A549 (cell line): Measurements from ENCODE around the gene TSPO2. TPM values are rescaled to one million over a fixed set of nuclear protein-coding genes. Genes with fewer than 3 reads are reported as not detected.
A peak's percentile ranks its signal among the peaks of the same experiment; 100 is the strongest.
"Not testable (repeated sequence)": the region's sequence is repeated elsewhere in the genome, so short reads cannot be mapped to it uniquely, and the experiment has no call there.

Experiments used
- ATAC-seq, 2 experiments: fragments of 200-7000 bp in 1 of 2; fragments of >200 bp in 1 of 2; cut with Nextera tagmentation in 1 of 2; cut with Tn5 transposase in 1 of 2; 3 replicates each; pipeline versions ENCODE4 v1.8.0 to v1.9.1; 2018 to 2020; ENCODE audit warnings: mild to moderate bottlenecking in 1 of 2, moderate library complexity in 1 of 2
- CTCF ChIA-PET: fragments of 300-600 bp; sonication (Branson Sonifier 250); formaldehyde crosslinking; extraction: SDS; loops from one replicate; lab custom pipeline; 2021; ENCODE audit warnings: antibody characterized with exemption, inconsistent platforms; lab: Yijun Ruan, JAX
- POLR2A ChIA-PET: fragments of 350-600 bp; formaldehyde crosslinking; extraction: SDS; loops from one replicate; lab custom pipeline; 2021; ENCODE audit warnings: antibody characterized with exemption, inconsistent platforms; lab: Yijun Ruan, JAX
- DNase-seq, 2 experiments: peaks; one replicate each; pipeline versions ENCODE4 v3.0.0 to v3.0.0-alpha.2; 2011 to 2016; ENCODE audit warnings: low read depth in 1 of 2, low spot score in 1 of 2
- FAIRE-seq: peaks from 2 replicates; lab custom pipeline; 2011; peaks lifted over from hg19 to GRCh38; lab: Jason Lieb, UNC
- H3K27ac ChIP-seq, 2 experiments: fragments of >200 bp; sonication (Bioruptor Twin); formaldehyde crosslinking; 3 replicates each; pipeline ENCODE4 v1.5.1; 2016 to 2017
- H3K4me1 ChIP-seq: fragments of >200 bp; sonication (Bioruptor Twin); formaldehyde crosslinking; 3 replicates; pipeline ENCODE4 v1.6.1; 2016
- H3K4me2 ChIP-seq: fragments of >200 bp; sonication (Bioruptor Twin); formaldehyde crosslinking; 3 replicates; pipeline ENCODE4 v1.6.1; 2016
- H3K4me3 ChIP-seq: fragments of >200 bp; sonication (Bioruptor Twin); formaldehyde crosslinking; 3 replicates; pipeline ENCODE4 v1.5.1; 2016
- H3K9me3 ChIP-seq: fragments of >200 bp; sonication (Bioruptor Twin); formaldehyde crosslinking; 3 replicates; pipeline ENCODE4 v1.6.1; 2016
- CBX2 ChIP-seq: fragments of 200-600 bp; sonication (generic); IDR thresholded peaks from 2 replicates; pipeline ENCODE4 v1.6.1; 2016; ENCODE audit warnings: low read depth, mild to moderate bottlenecking, borderline replicate concordance
- CHD4 ChIP-seq: fragments of 200-600 bp; sonication (generic); IDR thresholded peaks from 2 replicates; pipeline ENCODE4 v1.6.1; 2016; ENCODE audit warnings: antibody characterized with exemption, mild to moderate bottlenecking, borderline replicate concordance
- HOXB5 ChIP-seq: fragments of 250-450 bp; sonication (Bioruptor Pico); IDR thresholded peaks from 2 replicates; pipeline ENCODE4 v1.5.0; 2020; ENCODE audit warnings: mild to moderate bottlenecking, moderate library complexity
- MAZ ChIP-seq: fragments of 150-350 bp; IDR thresholded peaks from 2 replicates; pipeline ENCODE4 v1.6.1; 2014; ENCODE audit warnings: antibody characterized with exemption, low read depth, low read length, borderline replicate concordance
- PHF8 ChIP-seq: fragments of 200-600 bp; sonication (generic); IDR thresholded peaks from 2 replicates; pipeline ENCODE4 v1.6.1; 2016; ENCODE audit warnings: low read depth, mild to moderate bottlenecking, antibody characterized with exemption, moderate library complexity, borderline replicate concordance
- RAD21 ChIP-seq, 2 experiments: fragments of >200 bp in 1 of 2; sonication (Bioruptor Twin) in 1 of 2; formaldehyde crosslinking in 1 of 2; IDR thresholded peaks in 1 of 2; conservative IDR thresholded peaks in 1 of 2; 2 replicates in 1 of 2; 3 replicates in 1 of 2; pipeline ENCODE4 v1.6.1; 2012 to 2018; ENCODE audit warnings: inconsistent platforms in 1 of 2
- SMC3 ChIP-seq: fragments of >200 bp; sonication (Bioruptor Twin); formaldehyde crosslinking; IDR thresholded peaks from 3 replicates; pipeline ENCODE4 v1.6.1; 2018; ENCODE audit warnings: inconsistent platforms
- TFCP2L1 ChIP-seq: fragments of 250-450 bp; sonication (Bioruptor Pico); IDR thresholded peaks from 2 replicates; pipeline ENCODE4 v1.5.0; 2021; ENCODE audit warnings: mild to moderate bottlenecking
- TP53 ChIP-seq: fragments of 250-450 bp; sonication (Bioruptor Pico); IDR thresholded peaks from 2 replicates; pipeline ENCODE4 v1.5.0; 2021; ENCODE audit warnings: mild to moderate bottlenecking, moderate library complexity
- ZSCAN20 ChIP-seq: fragments of 250-450 bp; sonication (Bioruptor Pico); IDR thresholded peaks from 2 replicates; pipeline ENCODE4 v1.8.0; 2022; ENCODE audit warnings: mild to moderate bottlenecking, moderate library complexity
- WGBS: methylation state at CpG from one replicate; pipeline ENCODE4 v1.1.6; 2017; ENCODE audit errors: missing lambda C conversion rate; 5-methylcytosine and 5-hydroxymethylcytosine counted together
- polyA plus RNA-seq, 4 experiments: library from polyadenylated mRNA; depleted of rRNA in 3 of 4; stranded (reverse); fragments of >200 nt; fragmentation: RNase III in 1 of 4; extraction: RNeasy Plus Mini Kit Qiagen cat#74134 plus additional on column Dnase treatment in 1 of 4; gene quantifications; 2 replicates in 3 of 4; 3 replicates in 1 of 4; pipeline ENCODE4 v1.2.3, GENCODE V29; 2011 to 2017
- TF ChIP-seq, protein P1 (sequence below): fragments of 200-600 bp; sonication (generic); IDR thresholded peaks from 2 replicates; pipeline ENCODE4 v1.6.1; 2016; ENCODE audit warnings: antibody characterized with exemption, mild to moderate bottlenecking, moderate library complexity
- TF ChIP-seq, protein P2 (sequence below): IDR thresholded peaks from 2 replicates; pipeline ENCODE4 v1.6.1; 2012; ENCODE audit warnings: low read depth, borderline replicate concordance
- TF ChIP-seq, protein P3 (sequence below): fragments of >200 bp; sonication (Bioruptor Twin); formaldehyde crosslinking; IDR thresholded peaks from 3 replicates; pipeline ENCODE4 v1.5.1; 2016
- TF ChIP-seq, protein P4 (sequence below): fragments of 250-450 bp; sonication (Bioruptor Pico); IDR thresholded peaks from 2 replicates; pipeline ENCODE4 v1.5.0; 2020; ENCODE audit warnings: low read depth, mild to moderate bottlenecking, moderate library complexity
- TF ChIP-seq, protein P5 (sequence below): fragments of 150-350 bp; IDR thresholded peaks from 2 replicates; pipeline ENCODE4 v1.6.1; 2014; ENCODE audit warnings: low read depth, mild to moderate bottlenecking, low read length

Gene TSPO2
- polyA plus RNA-seq, 2 of the 4 experiments (the other 2 are of a cell fraction): not detected

DNA sequence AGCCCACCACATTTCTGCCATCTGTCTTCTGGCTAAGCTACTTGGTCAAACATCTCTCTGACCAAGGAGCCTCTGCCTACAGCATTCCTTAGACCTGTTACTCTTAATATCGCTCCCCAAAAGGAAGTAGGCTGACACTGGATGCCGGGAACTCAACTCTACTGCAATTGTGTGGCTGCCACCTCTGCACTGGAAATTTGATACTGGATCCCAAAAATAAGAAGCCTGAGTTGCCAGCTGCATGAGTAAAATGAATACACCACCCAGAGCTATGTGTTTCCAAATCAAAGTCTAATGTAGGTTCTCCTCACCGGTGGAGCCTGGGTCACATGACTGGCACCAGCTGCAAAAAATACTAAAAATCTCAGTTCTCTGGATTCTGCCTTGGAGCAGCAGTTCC, 40.1 kb upstream of the TSPO2 start:
- no peak for ATAC-seq
- ChIA-PET POLR2A (no interaction called here), CTCF (interaction anchor here (0.9 to 1.0 kb wide), 2 partner anchors 9 to 20 kb away, joined by 3 to 4 read pairs; no protein-coding TSS in a partner anchor)
- TF ChIP-seq, protein P1, sequence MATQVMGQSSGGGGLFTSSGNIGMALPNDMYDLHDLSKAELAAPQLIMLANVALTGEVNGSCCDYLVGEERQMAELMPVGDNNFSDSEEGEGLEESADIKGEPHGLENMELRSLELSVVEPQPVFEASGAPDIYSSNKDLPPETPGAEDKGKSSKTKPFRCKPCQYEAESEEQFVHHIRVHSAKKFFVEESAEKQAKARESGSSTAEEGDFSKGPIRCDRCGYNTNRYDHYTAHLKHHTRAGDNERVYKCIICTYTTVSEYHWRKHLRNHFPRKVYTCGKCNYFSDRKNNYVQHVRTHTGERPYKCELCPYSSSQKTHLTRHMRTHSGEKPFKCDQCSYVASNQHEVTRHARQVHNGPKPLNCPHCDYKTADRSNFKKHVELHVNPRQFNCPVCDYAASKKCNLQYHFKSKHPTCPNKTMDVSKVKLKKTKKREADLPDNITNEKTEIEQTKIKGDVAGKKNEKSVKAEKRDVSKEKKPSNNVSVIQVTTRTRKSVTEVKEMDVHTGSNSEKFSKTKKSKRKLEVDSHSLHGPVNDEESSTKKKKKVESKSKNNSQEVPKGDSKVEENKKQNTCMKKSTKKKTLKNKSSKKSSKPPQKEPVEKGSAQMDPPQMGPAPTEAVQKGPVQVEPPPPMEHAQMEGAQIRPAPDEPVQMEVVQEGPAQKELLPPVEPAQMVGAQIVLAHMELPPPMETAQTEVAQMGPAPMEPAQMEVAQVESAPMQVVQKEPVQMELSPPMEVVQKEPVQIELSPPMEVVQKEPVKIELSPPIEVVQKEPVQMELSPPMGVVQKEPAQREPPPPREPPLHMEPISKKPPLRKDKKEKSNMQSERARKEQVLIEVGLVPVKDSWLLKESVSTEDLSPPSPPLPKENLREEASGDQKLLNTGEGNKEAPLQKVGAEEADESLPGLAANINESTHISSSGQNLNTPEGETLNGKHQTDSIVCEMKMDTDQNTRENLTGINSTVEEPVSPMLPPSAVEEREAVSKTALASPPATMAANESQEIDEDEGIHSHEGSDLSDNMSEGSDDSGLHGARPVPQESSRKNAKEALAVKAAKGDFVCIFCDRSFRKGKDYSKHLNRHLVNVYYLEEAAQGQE: no peak
- TF ChIP-seq, protein P2, sequence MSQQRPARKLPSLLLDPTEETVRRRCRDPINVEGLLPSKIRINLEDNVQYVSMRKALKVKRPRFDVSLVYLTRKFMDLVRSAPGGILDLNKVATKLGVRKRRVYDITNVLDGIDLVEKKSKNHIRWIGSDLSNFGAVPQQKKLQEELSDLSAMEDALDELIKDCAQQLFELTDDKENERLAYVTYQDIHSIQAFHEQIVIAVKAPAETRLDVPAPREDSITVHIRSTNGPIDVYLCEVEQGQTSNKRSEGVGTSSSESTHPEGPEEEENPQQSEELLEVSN: no peak
- TF ChIP-seq ZSCAN20: no peak
- no peak for TF ChIP-seq MAZ
- no peak for TF ChIP-seq PHF8
- TF ChIP-seq CBX2: no peak
- no peak for TF ChIP-seq TP53
- no peak for TF ChIP-seq TFCP2L1 (CRISPR knock-in tag)
- no peak for TF ChIP-seq RAD21 (conservative IDR thresholded peaks at IDR 0.05 in 1 of 2, IDR thresholded peaks at IDR 0.05 in 1 of 2)
- no peak overlapping the region for H3K4me2 ChIP-seq
- no peak for FAIRE-seq
- H3K27ac ChIP-seq: peak overlapping the region; percentile 29 to 55; a peak in 4 of 6 replicates
- DNase-seq: no peak
- no peak overlapping the region for H3K4me3 ChIP-seq
- H3K4me1 ChIP-seq: peaks cover 29% of the 10 kb centered on the region
- no peaks in the 10 kb centered on the region for H3K9me3 ChIP-seq
- 92% methylated on average over 3 of the region's 3 CpGs for WGBS

DNA sequence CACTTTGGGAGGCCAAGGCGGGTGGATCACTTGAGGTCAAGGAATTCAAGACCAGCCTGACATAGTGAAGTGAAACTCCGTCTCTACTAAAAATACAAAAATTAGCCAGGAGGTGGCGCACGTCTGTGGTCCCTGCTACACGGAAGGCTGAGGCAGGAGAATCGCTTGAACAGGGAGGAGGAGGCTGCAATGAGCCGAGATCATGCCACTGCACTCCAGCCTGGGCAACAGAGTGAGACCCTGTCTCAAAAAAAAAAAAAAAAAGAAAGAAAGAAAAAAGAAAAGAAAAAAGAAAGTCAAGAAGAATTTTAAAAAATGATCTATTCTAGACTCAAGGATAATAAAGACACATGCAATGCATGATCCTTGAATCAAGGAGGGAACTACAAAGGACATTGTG, 36.0 kb upstream of the TSPO2 start:
- FAIRE-seq, POLR2A ChIA-PET, H3K4me1 ChIP-seq, CTCF ChIA-PET, H3K4me3 ChIP-seq, H3K9me3 ChIP-seq: not testable (repeated sequence)
- Histone ChIP-seq H3K27ac (peak overlapping the region; percentile 45 to 76; a peak in 4 of 6 replicates), H3K4me2 (peak overlapping the region; percentile 1; the same call in 1 of the 3 replicates)
- WGBS: 0% methylated on average over 7 of the region's 7 CpGs
- DNase-seq (peak in 1 of 2 experiments; percentile 69), ATAC-seq (peak; percentile 56 to 92; a peak in 3 of 6 replicates)
- peak; percentile 44 to 62; a peak in 4 of 5 replicates for TF ChIP-seq RAD21 (conservative IDR thresholded peaks at IDR 0.05 in 1 of 2, IDR thresholded peaks at IDR 0.05 in 1 of 2)
- TF ChIP-seq, protein P3, sequence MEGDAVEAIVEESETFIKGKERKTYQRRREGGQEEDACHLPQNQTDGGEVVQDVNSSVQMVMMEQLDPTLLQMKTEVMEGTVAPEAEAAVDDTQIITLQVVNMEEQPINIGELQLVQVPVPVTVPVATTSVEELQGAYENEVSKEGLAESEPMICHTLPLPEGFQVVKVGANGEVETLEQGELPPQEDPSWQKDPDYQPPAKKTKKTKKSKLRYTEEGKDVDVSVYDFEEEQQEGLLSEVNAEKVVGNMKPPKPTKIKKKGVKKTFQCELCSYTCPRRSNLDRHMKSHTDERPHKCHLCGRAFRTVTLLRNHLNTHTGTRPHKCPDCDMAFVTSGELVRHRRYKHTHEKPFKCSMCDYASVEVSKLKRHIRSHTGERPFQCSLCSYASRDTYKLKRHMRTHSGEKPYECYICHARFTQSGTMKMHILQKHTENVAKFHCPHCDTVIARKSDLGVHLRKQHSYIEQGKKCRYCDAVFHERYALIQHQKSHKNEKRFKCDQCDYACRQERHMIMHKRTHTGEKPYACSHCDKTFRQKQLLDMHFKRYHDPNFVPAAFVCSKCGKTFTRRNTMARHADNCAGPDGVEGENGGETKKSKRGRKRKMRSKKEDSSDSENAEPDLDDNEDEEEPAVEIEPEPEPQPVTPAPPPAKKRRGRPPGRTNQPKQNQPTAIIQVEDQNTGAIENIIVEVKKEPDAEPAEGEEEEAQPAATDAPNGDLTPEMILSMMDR: peak; percentile 57
- TF ChIP-seq SMC3: peak; percentile 67

DNA sequence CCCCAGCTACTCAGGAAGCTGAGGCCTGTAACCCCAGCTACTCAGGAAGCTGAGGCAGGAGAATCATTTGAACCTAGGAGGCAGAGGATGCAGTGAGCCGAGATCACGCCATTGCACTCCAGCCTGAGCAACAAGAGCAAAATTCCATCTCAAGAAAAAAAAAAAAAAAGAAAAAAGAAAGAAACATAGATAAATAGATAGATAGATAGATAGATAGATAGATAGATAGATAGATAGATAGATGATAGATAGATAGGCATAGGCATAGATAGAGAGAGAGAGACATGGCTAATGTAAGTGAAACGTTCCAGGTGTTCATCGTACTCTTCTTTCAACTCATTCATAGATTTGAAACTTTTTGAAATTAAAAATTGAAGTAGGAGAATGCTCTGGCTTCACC, 35.3 kb upstream of the TSPO2 start:
- POLR2A ChIA-PET, H3K9me3 ChIP-seq, ATAC-seq, H3K4me1 ChIP-seq, FAIRE-seq, H3K4me3 ChIP-seq, DNase-seq, H3K4me2 ChIP-seq: not testable (repeated sequence)
- 84% methylated on average over 4 of the region's 4 CpGs for WGBS
- CTCF ChIA-PET: interaction anchor here (1.8 kb wide), 1 partner anchor 10 kb away, joined by 6 read pairs; no protein-coding TSS in a partner anchor
- peak overlapping the region; percentile 44 to 75; a peak in 4 of 6 replicates for H3K27ac ChIP-seq

DNA sequence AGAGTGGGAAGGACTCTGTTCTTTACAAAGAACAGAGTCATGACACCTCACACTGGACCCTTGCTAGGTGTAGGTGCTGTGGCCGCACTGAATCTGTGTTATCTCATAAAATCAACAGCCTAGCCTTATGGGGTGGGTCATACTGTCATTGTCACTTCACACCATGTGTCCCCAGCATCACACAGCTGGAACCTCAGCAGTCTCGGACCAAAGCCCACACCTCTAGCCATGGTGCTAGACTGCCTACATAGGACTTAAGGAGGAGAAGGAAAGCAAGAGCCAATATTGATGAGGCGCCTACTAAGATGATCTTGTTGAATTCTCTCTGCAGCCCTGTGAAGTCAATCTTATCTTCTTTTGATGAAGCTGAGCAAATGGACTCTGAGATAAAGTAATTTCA, 34.3 kb upstream of the TSPO2 start:
- Histone ChIP-seq H3K4me2 (no peak overlapping the region), H3K4me3 (no peak overlapping the region), H3K27ac (peak overlapping the region; percentile 44 to 75; a peak in 4 of 6 replicates), H3K9me3 (no peaks in the 10 kb centered on the region), H3K4me1 (peaks cover 11% of the 10 kb centered on the region)
- 87% methylated on average over 3 of the region's 3 CpGs for WGBS
- no peak for ATAC-seq
- no peak for FAIRE-seq
- CTCF ChIA-PET: interaction anchor here (1.0 to 1.8 kb wide), 2 partner anchors 9 to 16 kb away, joined by 3 to 6 read pairs; no protein-coding TSS in a partner anchor
- POLR2A ChIA-PET: no interaction called here
- DNase-seq: no peak
- TF ChIP-seq CHD4 (no peak), HOXB5 (CRISPR knock-in tag) (no peak), PHF8 (no peak)
- TF ChIP-seq, protein P4, sequence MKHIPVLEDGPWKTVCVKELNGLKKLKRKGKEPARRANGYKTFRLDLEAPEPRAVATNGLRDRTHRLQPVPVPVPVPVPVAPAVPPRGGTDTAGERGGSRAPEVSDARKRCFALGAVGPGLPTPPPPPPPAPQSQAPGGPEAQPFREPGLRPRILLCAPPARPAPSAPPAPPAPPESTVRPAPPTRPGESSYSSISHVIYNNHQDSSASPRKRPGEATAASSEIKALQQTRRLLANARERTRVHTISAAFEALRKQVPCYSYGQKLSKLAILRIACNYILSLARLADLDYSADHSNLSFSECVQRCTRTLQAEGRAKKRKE (CRISPR knock-in tag): no peak
- TF ChIP-seq, protein P3: no peak
- TF ChIP-seq, protein P5, sequence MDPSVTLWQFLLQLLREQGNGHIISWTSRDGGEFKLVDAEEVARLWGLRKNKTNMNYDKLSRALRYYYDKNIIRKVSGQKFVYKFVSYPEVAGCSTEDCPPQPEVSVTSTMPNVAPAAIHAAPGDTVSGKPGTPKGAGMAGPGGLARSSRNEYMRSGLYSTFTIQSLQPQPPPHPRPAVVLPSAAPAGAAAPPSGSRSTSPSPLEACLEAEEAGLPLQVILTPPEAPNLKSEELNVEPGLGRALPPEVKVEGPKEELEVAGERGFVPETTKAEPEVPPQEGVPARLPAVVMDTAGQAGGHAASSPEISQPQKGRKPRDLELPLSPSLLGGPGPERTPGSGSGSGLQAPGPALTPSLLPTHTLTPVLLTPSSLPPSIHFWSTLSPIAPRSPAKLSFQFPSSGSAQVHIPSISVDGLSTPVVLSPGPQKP: no peak
